ENCODE measurements around the gene CLDN2.

CLDN2 gene

DNA sequence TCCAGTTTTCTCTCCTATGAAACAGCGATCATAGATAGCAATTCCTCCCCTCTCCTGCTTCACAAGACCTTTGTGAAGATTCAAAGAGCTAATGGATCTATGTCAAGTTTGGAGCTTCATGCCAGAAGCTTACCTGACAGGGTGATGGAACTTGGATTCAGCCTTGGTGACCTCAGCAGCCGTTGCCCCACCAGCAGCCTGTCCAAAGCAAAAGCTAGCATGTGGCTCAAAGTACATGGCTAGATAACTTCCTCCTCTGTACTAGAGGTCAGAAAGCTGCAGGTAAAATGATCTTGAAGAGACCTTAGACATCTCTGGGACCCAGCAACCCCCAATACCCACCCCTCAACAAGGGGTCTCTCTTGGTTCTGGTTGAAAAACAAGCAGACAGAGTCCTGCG lies 18.9 kb upstream of the CLDN2 start:
- H3K4me1 ChIP-seq (ENCODE audit: control insufficient read depth, insufficient read depth, low read length) = peaks cover 6% of the 10 kb centered on the region
- H3K9me3 ChIP-seq (ENCODE audit: control insufficient read depth, insufficient read depth, low read length) = no peaks in the 10 kb centered on the region
- H3K9ac ChIP-seq (ENCODE audit: low read depth, low read length) = no peak overlapping the region
- H3K36me3 ChIP-seq (ENCODE audit: control insufficient read depth, insufficient read depth, low read length) = no peaks in the 10 kb centered on the region
- no peaks in the 10 kb centered on the region for H3K27me3 ChIP-seq (ENCODE audit: control insufficient read depth, insufficient read depth, low read length)
- H3K4me3 ChIP-seq (ENCODE audit: low read depth, low read length) = no peak overlapping the region

DNA sequence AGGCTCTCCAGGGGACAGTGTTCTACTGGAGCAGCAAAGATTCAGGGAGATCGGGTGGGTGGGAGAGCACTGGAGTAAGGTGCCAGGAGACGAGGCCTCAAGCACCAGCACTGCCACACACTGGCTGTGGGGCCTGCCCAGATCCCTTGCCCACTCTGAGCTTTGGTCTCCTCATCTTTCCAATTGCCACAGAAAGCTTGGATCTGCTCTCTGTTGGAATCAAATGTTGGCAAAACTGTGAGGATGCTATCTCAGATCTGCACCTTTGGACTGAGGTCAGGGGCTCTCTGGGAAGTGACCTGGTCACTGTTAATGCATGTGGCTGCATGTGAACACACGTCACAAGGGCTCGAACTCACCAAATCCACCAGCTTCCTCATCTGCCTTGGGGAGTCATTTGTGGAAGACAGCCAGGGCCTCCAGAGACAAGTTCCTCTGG lies 18.4 kb upstream of the CLDN2 start:
- Histone ChIP-seq H3K9me3 (ENCODE audit: control insufficient read depth, insufficient read depth, low read length) (no peaks in the 10 kb centered on the region), H3K27me3 (ENCODE audit: control insufficient read depth, insufficient read depth, low read length) (no peaks in the 10 kb centered on the region), H3K9ac (ENCODE audit: low read depth, low read length) (no peak overlapping the region), H3K4me1 (ENCODE audit: control insufficient read depth, insufficient read depth, low read length) (peaks cover 6% of the 10 kb centered on the region), H3K36me3 (ENCODE audit: control insufficient read depth, insufficient read depth, low read length) (no peaks in the 10 kb centered on the region), H3K4me3 (ENCODE audit: low read depth, low read length) (no peak overlapping the region)

DNA sequence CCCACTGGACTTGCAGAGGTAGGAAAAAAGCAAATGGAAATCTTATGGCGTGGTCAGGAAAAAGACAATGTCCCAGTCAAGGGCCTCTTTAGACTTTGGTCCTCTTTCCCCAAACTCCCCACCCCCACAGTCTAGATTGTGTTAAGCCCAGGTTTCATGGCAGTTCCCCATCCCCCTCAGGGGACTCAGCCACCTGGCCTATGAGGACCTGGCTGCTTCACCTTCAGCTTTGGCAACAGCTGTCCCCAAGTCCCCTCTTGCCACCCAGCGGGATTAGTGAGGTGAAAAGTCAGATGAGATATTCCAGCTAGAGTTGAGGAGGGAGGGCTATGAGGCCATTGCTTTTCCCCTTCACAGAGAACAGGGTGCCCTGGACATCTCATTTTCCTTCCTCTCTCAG lies 17.5 kb upstream of the CLDN2 start:
- H3K4me3 ChIP-seq (ENCODE audit: low read depth, low read length) = no peak overlapping the region
- H3K27me3 ChIP-seq (ENCODE audit: control insufficient read depth, insufficient read depth, low read length) = no peaks in the 10 kb centered on the region
- H3K36me3 ChIP-seq (ENCODE audit: control insufficient read depth, insufficient read depth, low read length) = no peaks in the 10 kb centered on the region
- no peaks in the 10 kb centered on the region for H3K9me3 ChIP-seq (ENCODE audit: control insufficient read depth, insufficient read depth, low read length)
- no peak overlapping the region for H3K9ac ChIP-seq (ENCODE audit: low read depth, low read length)
- peaks cover 6% of the 10 kb centered on the region for H3K4me1 ChIP-seq (ENCODE audit: control insufficient read depth, insufficient read depth, low read length)

DNA sequence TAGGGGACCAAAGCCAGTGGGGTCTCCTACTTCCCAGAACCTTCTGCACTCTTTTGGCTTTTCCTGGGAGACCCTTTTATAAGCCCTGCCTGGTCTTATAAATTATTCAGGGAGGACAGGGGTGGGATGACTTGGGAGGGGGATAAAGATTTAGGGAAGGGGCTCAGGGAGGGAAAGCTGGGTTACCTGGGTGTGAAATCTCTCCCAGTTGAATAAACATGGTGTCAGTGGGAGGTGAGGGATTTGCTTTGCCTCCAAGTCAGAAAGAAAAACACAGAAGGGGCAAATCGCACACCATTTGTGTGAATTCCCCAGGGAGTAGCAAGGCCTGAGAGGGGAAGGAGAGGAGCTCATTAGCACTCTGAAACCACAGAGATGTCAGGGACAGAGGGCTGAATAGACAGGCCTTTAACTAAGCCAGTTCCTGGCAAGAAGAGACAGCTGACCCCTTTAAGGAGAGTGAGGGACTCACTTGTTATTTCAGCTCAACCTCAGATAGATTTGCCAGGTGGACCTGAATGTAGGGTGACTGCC lies 16.8 kb upstream of the CLDN2 start, which contains the start of gene RIPPLY1:
RIPPLY1 (minus strand) TSS at position 51 of the 534 bp plus-strand sequence. CDS start 54 bp downstream, outside the sequence.
- Histone ChIP-seq H3K9me3 (ENCODE audit: control insufficient read depth, insufficient read depth, low read length) (no peaks in the 10 kb centered on the region), H3K36me3 (ENCODE audit: control insufficient read depth, insufficient read depth, low read length) (no peaks in the 10 kb centered on the region), H3K4me1 (ENCODE audit: control insufficient read depth, insufficient read depth, low read length) (peaks cover 6% of the 10 kb centered on the region), H3K4me3 (ENCODE audit: low read depth, low read length) (no peak within 1 kb of the TSS), H3K27me3 (ENCODE audit: control insufficient read depth, insufficient read depth, low read length) (no peaks in the 10 kb centered on the region), H3K9ac (ENCODE audit: low read depth, low read length) (no peak within 1 kb of the TSS)

DNA sequence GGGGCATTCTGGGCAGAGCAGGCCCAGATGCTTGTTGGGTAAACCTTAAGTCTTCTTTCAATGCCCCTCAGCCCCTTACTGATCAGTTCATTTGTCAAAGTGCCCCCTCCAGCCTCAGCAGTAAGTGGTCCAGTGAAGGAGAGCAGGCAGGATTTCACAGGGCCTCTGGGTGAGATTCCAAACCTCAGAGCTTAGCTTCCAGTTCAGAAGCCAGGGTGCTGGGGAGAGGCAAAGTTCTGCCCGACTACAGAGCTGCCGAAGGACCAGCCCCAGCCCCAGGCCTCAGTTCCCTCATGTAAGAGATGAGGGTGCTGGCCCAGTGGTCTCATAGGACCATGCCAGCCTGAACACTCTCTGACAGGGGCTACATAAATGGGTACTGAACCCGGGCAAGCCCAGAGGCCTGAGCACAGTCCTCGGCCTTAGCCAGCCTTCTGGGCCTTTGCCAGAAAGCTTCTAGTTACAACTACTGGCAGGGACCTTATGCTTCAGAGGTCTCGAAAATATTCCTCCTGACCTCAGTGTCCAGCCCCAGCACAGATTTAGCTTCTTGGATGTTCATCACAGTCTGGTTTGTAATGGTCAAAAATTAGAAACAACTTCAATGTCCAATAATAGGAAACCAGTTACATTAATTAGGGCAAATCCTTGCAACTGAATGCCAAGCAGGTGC lies 16.2 kb upstream of the CLDN2 start:
- H3K27me3 ChIP-seq (ENCODE audit: control insufficient read depth, insufficient read depth, low read length) = no peaks in the 10 kb centered on the region

DNA sequence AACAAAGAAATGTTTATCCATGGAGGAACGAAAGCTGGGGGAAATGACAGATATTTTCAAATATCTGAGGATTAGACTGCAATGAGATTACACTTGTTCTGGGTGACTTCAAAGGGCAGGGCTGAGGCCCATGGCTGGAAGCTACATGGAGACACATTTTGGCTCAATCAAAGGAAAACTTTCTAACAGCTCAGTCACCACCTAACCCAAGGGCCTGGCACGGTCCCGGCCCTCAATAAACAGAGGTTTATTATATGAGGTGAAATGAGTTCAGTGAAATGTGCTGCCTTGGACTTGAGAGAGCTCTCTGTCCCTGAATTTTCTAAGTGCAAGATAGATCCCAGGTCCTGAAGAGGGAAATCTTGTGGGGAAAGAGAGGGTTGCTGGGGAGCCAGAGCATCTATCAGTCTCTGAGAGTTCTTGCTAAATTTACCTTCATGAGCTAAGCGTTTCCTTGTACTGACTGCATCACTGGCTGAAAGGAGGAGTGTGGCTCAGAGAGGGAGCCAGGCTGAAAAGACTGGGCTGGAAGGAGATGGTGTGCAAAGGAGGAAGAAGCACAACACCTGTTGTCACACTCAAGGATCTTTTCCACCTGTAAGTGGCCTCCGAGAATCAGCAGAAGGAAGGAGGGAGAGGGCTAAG lies 15.0 kb upstream of the CLDN2 start:
- Histone ChIP-seq H3K9ac (ENCODE audit: low read depth, low read length) (no peak overlapping the region), H3K36me3 (ENCODE audit: control insufficient read depth, insufficient read depth, low read length) (no peaks in the 10 kb centered on the region), H3K4me3 (ENCODE audit: low read depth, low read length) (no peak overlapping the region), H3K4me1 (ENCODE audit: control insufficient read depth, insufficient read depth, low read length) (no peaks in the 10 kb centered on the region), H3K27me3 (ENCODE audit: control insufficient read depth, insufficient read depth, low read length) (no peaks in the 10 kb centered on the region), H3K9me3 (ENCODE audit: control insufficient read depth, insufficient read depth, low read length) (no peaks in the 10 kb centered on the region)

More for the DNA sequence above, 16.2 kb upstream of the CLDN2 start:
- H3K4me3 ChIP-seq (ENCODE audit: low read depth, low read length) = no peak overlapping the region
- peaks cover 2% of the 10 kb centered on the region for H3K4me1 ChIP-seq (ENCODE audit: control insufficient read depth, insufficient read depth, low read length)
- H3K9me3 ChIP-seq (ENCODE audit: control insufficient read depth, insufficient read depth, low read length) = no peaks in the 10 kb centered on the region
- no peaks in the 10 kb centered on the region for H3K36me3 ChIP-seq (ENCODE audit: control insufficient read depth, insufficient read depth, low read length)
- H3K9ac ChIP-seq (ENCODE audit: low read depth, low read length) = no peak overlapping the region

DNA sequence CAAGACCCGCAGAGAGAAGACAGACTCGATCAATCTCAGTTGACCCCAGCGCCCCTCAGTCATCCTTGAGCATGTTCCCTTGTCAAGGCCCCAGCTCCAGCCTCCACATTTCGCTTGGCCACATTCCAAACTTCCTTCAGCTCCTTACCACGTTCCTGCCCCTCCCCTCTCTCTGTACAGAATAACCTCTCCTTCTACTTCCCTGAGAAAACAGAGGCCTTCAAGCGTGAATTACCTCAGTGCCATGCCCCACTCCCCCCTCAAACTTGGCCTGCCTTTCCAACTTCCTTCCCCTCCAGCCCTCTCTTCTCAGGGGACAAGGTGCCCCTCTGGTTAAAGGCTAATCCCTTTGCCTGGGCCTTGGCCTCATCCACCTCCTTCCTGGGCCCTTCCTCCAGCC lies 13.8 kb upstream of the CLDN2 start:
- Histone ChIP-seq H3K27me3 (ENCODE audit: control insufficient read depth, insufficient read depth, low read length) (no peaks in the 10 kb centered on the region), H3K9me3 (ENCODE audit: control insufficient read depth, insufficient read depth, low read length) (no peaks in the 10 kb centered on the region), H3K4me1 (ENCODE audit: control insufficient read depth, insufficient read depth, low read length) (no peaks in the 10 kb centered on the region), H3K4me3 (ENCODE audit: low read depth, low read length) (no peak overlapping the region), H3K9ac (ENCODE audit: low read depth, low read length) (no peak overlapping the region), H3K36me3 (ENCODE audit: control insufficient read depth, insufficient read depth, low read length) (no peaks in the 10 kb centered on the region)

DNA sequence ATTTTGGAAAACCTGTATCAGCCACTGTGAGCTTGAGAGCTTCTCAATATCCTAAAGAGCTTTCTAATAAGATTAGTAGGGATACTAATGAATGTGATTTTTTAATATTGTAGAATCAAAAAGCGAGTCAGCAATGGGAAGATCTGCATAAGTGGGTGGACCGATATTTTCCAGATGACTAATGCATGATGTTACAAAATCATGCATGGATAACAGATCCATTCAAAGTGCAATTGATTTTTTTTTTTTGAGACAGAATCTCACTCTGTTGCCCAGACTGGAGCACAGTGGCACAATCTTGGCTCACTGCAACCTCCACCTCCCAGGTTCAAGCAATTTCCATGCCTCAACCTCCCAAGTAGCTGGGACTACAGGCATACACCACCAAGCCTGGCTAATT lies 7.3 kb upstream of the CLDN2 start:
- Histone ChIP-seq H3K36me3 (ENCODE audit: control insufficient read depth, insufficient read depth, low read length) (no peaks in the 10 kb centered on the region), H3K27me3 (ENCODE audit: control insufficient read depth, insufficient read depth, low read length) (no peaks in the 10 kb centered on the region), H3K4me1 (ENCODE audit: control insufficient read depth, insufficient read depth, low read length) (no peaks in the 10 kb centered on the region), H3K9ac (ENCODE audit: low read depth, low read length) (no peak overlapping the region), H3K4me3 (ENCODE audit: low read depth, low read length) (no peak overlapping the region), H3K9me3 (ENCODE audit: control insufficient read depth, insufficient read depth, low read length) (no peaks in the 10 kb centered on the region)

DNA sequence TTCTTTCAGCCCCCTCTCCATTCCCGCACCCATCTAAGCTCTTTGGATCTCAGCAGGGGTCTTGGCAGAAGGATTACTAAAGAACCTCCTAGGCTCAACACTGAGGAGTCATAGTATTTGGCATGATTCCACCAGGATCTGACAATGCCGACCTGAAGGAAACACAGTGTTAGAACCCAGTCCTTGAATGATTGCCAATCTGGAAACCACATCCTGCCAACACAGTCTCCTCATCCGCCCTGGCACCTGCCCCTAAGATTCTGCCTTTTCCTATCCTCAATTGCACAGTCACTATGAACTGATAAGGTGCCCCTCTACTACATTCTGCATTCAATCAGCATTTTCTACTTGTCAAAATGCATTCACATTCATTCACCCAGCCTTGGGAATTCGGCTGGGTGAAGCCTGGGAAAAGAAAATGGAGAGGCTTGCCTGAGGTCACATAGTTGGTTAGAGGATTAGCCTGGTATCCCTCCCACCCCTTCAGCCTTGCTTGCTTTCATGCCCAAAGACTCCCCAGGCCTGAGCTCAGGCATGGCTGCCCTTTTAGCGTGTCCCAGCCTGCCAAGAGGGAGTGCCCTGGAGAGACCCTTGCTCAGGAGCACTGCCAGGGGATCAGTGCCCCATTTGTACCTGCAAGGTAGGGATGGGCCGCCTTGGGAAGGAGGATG lies 2.2 kb upstream of the CLDN2 start:
- no peak overlapping the region for H3K9ac ChIP-seq (ENCODE audit: low read depth, low read length)
- H3K9me3 ChIP-seq (ENCODE audit: control insufficient read depth, insufficient read depth, low read length) = no peaks in the 10 kb centered on the region
- no peak overlapping the region for H3K4me3 ChIP-seq (ENCODE audit: low read depth, low read length)
- no peaks in the 10 kb centered on the region for H3K27me3 ChIP-seq (ENCODE audit: control insufficient read depth, insufficient read depth, low read length)
- no peaks in the 10 kb centered on the region for H3K36me3 ChIP-seq (ENCODE audit: control insufficient read depth, insufficient read depth, low read length)
- H3K4me1 ChIP-seq (ENCODE audit: control insufficient read depth, insufficient read depth, low read length) = peaks cover 6% of the 10 kb centered on the region

DNA sequence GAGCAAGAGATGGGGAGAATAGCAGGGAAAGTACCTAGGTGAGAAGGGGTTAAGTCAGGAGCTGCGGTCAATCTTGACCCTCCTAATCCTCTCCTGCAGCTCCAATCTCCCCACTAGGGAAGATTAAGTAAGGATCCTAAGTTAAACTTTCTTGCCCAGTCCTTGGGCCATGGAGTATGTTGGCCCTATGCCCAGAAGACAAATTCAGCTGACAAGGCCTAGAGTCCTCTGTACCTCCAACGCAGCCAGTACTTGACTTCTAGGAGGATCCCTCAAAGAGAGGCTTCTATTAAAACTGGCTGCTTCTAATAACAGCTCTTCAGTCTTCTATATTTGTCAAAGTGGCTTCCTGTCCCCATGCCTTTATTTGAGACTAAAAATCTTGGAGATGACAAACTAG lies 1.4 kb downstream of the CLDN2 start:
- no peaks in the 10 kb centered on the region for H3K36me3 ChIP-seq (ENCODE audit: control insufficient read depth, insufficient read depth, low read length)
- H3K9me3 ChIP-seq (ENCODE audit: control insufficient read depth, insufficient read depth, low read length) = no peaks in the 10 kb centered on the region
- no peak overlapping the region for H3K9ac ChIP-seq (ENCODE audit: low read depth, low read length)
- peaks cover 6% of the 10 kb centered on the region for H3K4me1 ChIP-seq (ENCODE audit: control insufficient read depth, insufficient read depth, low read length)
- no peaks in the 10 kb centered on the region for H3K27me3 ChIP-seq (ENCODE audit: control insufficient read depth, insufficient read depth, low read length)
- H3K4me3 ChIP-seq (ENCODE audit: low read depth, low read length) = no peak overlapping the region

DNA sequence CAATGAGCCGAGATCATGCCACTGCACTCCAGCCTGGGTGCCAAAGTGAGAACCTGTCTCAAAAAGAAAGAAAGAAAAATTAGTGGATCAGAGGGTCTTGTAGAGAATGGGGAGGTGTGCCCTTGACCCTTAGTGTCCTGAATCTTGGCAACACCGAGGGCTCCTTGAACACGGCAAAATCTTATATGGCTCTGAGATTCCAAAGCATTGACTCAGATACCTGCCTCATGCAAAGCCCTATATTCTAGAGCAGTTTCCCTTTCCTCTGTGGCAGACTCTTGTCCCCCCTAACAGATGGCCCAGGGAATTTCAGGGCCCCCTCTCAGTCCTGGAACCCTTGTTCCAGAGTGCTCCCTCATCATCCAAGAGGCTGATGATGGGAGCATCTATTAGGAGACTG lies 6.8 kb downstream of the CLDN2 start:
- Histone ChIP-seq H3K9me3 (ENCODE audit: control insufficient read depth, insufficient read depth, low read length) (no peaks in the 10 kb centered on the region), H3K4me3 (ENCODE audit: low read depth, low read length) (no peak overlapping the region), H3K9ac (ENCODE audit: low read depth, low read length) (no peak overlapping the region), H3K4me1 (ENCODE audit: control insufficient read depth, insufficient read depth, low read length) (no peaks in the 10 kb centered on the region), H3K27me3 (ENCODE audit: control insufficient read depth, insufficient read depth, low read length) (no peaks in the 10 kb centered on the region), H3K36me3 (ENCODE audit: control insufficient read depth, insufficient read depth, low read length) (no peaks in the 10 kb centered on the region)

DNA sequence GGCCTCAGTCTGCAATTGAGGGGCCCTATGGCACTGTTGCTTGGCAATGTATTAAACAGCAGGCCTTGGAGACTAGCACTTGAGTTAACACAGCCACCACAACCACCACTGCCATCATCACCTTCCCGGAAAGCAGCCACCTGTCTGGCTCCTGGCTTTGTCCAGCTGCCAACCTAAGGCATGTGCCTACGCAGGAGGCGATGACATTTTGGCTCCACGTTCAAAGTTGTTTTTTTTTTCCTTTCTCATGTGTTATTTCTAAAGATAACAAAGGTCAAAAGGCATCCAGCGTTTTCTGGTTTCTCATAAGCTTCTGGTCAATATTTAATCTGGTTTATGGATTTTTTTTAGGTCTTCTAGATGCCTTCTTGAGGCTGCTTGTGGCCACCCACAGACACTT lies 7.5 kb downstream of the CLDN2 start:
- Histone ChIP-seq H3K4me3 (ENCODE audit: low read depth, low read length) (no peak overlapping the region), H3K36me3 (ENCODE audit: control insufficient read depth, insufficient read depth, low read length) (no peaks in the 10 kb centered on the region), H3K27me3 (ENCODE audit: control insufficient read depth, insufficient read depth, low read length) (no peaks in the 10 kb centered on the region), H3K9ac (ENCODE audit: low read depth, low read length) (no peak overlapping the region), H3K9me3 (ENCODE audit: control insufficient read depth, insufficient read depth, low read length) (no peaks in the 10 kb centered on the region), H3K4me1 (ENCODE audit: control insufficient read depth, insufficient read depth, low read length) (no peaks in the 10 kb centered on the region)
